GM06990 (cell line): ENCODE measurements around the gene ARSI.
"Not testable (repeated sequence)": the region's sequence is repeated elsewhere in the genome, so short reads cannot be mapped to it uniquely, and the experiment has no call there.

Experiments
- DNase-seq: peaks from one replicate; pipeline ENCODE4 v3.0.0-alpha.2; 2011; ENCODE audit not compliant: insufficient read length; ENCODE audit errors: extremely low read depth
- H3K27me3 ChIP-seq: replicated peaks from 2 replicates; pipeline ENCODE4 v1.6.0; 2011; ENCODE audit warnings: low read length; ENCODE audit not compliant: control insufficient read depth, insufficient read depth
- H3K36me3 ChIP-seq: 2 replicates; pipeline ENCODE4 v1.5.1; 2011; ENCODE audit warnings: low read length; ENCODE audit not compliant: control insufficient read depth, insufficient read depth
- H3K4me3 ChIP-seq: replicated peaks from 2 replicates; pipeline ENCODE4 v1.5.1; 2011; ENCODE audit warnings: low read depth, mild to moderate bottlenecking, control low read depth, low read length
- CTCF ChIP-seq: IDR thresholded peaks from 2 replicates; pipeline ENCODE4 v1.5.1; 2011; ENCODE audit warnings: low read length, control low read depth, mild to moderate bottlenecking, inconsistent platforms; ENCODE audit not compliant: insufficient read depth, poor library complexity, severe bottlenecking

The ARSI gene

GRCh38 chr5:150251504-150251903 is 51.2 kb downstream of the ARSI start:
- no peak for TF ChIP-seq CTCF
- Histone ChIP-seq H3K4me3 (no peak overlapping the region), H3K36me3 (no peaks in the 10 kb centered on the region), H3K27me3 (no peaks in the 10 kb centered on the region; the same call in 1 of the 2 replicates)
- no peak for DNase-seq

- no peak for TF ChIP-seq CTCF
- no peak for DNase-seq
- no peak overlapping the region for H3K4me3 ChIP-seq
Observed at GRCh38 chr5:150249744-150250143, 53.0 kb downstream of the ARSI start.

GRCh38 chr5:150248946-150249345 is 53.8 kb downstream of the ARSI start:
- no peak overlapping the region for H3K4me3 ChIP-seq
- no peak for DNase-seq

More at GRCh38 chr5:150249744-150250143, 53.0 kb downstream of the ARSI start:
- Histone ChIP-seq H3K36me3 (no peaks in the 10 kb centered on the region), H3K27me3 (no peaks in the 10 kb centered on the region; the same call in 1 of the 2 replicates)

GRCh38 chr5:150248493-150248892 is 54.2 kb downstream of the ARSI start:
- H3K4me3 ChIP-seq, H3K27me3 ChIP-seq, H3K36me3 ChIP-seq, DNase-seq: not testable (repeated sequence)

More at GRCh38 chr5:150248946-150249345, 53.8 kb downstream of the ARSI start:
- Histone ChIP-seq H3K27me3 (no peaks in the 10 kb centered on the region; the same call in 1 of the 2 replicates), H3K36me3 (no peaks in the 10 kb centered on the region)
- no peak for TF ChIP-seq CTCF

- no peak for TF ChIP-seq CTCF
- no peak overlapping the region for H3K4me3 ChIP-seq
- no peaks in the 10 kb centered on the region for H3K36me3 ChIP-seq
- DNase-seq, result no peak
- no peaks in the 10 kb centered on the region; the same call in 1 of the 2 replicates for H3K27me3 ChIP-seq
Observed at GRCh38 chr5:150247726-150248125, 55.0 kb downstream of the ARSI start.

- no peak for DNase-seq
- Histone ChIP-seq H3K27me3 (no peaks in the 10 kb centered on the region), H3K4me3 (no peak overlapping the region), H3K36me3 (no peaks in the 10 kb centered on the region)
- no peak for TF ChIP-seq CTCF
Observed at GRCh38 chr5:150246835-150247234, 55.9 kb downstream of the ARSI start.
